OCI-LY1 (cell line): ENCODE results near the gene CASQ2.

Source experiments
- H2AFZ ChIP-seq: fragments of 200-600 bp; sonication (generic), shearing (Covaris generic); 2 replicates; pipeline ENCODE4 v1.6.0; 2014; ENCODE audit warnings: antibody characterized with exemption, mild to moderate bottlenecking, low read length
- H3F3A ChIP-seq: fragments of 200-600 bp; sonication (generic), shearing (Covaris generic); 2 replicates; pipeline ENCODE4 v1.6.0; 2014; ENCODE audit warnings: mild to moderate bottlenecking, antibody characterized with exemption, low read length, moderate library complexity; ENCODE audit not compliant: insufficient read depth
- H3K27ac ChIP-seq: fragments of 200-600 bp; sonication (generic); 2 replicates; pipeline ENCODE4 v1.5.1; 2014; ENCODE audit warnings: low read length, mixed run types, mild to moderate bottlenecking, low read depth; ENCODE audit not compliant: poor library complexity, severe bottlenecking
- H3K27me3 ChIP-seq: fragments of 200-600 bp; sonication (generic); 2 replicates; pipeline ENCODE4 v1.6.0; 2014; ENCODE audit warnings: antibody characterized with exemption, mild to moderate bottlenecking, low read length, moderate library complexity; ENCODE audit not compliant: insufficient read depth
- H3K36me3 ChIP-seq: fragments of 200-600 bp; sonication (generic); 2 replicates; pipeline ENCODE4 v1.6.1; 2014; ENCODE audit warnings: mild to moderate bottlenecking, antibody characterized with exemption, low read length, moderate library complexity, mixed read lengths; ENCODE audit not compliant: insufficient read depth
- H3K4me1 ChIP-seq: fragments of 200-600 bp; sonication (generic); 2 replicates; pipeline ENCODE4 v1.5.1; 2014; ENCODE audit warnings: mild to moderate bottlenecking, low read length, moderate library complexity; ENCODE audit not compliant: insufficient read depth, severe bottlenecking
- H3K4me2 ChIP-seq: fragments of 200-600 bp; sonication (generic), shearing (Covaris generic); 2 replicates; pipeline ENCODE4 v1.6.1; 2014; ENCODE audit warnings: low read length
- H3K4me3 ChIP-seq: fragments of 200-600 bp; sonication (generic); 2 replicates; pipeline ENCODE4 v1.5.1; 2014; ENCODE audit warnings: low read length, low read depth, mild to moderate bottlenecking, mixed read lengths; ENCODE audit not compliant: poor library complexity, severe bottlenecking
- H3K79me2 ChIP-seq: fragments of 200-600 bp; shearing (Covaris generic); 2 replicates; pipeline ENCODE4 v1.6.1; 2016; ENCODE audit warnings: mixed run types, low read length, mixed read lengths; ENCODE audit not compliant: insufficient read depth
- H3K9ac ChIP-seq: fragments of 200-600 bp; sonication (generic), shearing (Covaris generic); 2 replicates; pipeline ENCODE4 v1.6.1; 2014; ENCODE audit warnings: mild to moderate bottlenecking, low read length, mixed read lengths
- H3K9me2 ChIP-seq: fragments of 200-600 bp; sonication (generic), shearing (Covaris generic); 2 replicates; pipeline ENCODE4 v1.6.1; 2014; ENCODE audit warnings: low read depth, mild to moderate bottlenecking, low read length, mixed read lengths
- H3K9me3 ChIP-seq: fragments of 200-600 bp; shearing (Covaris generic); 2 replicates; pipeline ENCODE4 v1.6.1; 2014; ENCODE audit warnings: low read length, mixed read lengths
- H4K20me1 ChIP-seq: fragments of 200-600 bp; sonication (generic), shearing (Covaris generic); 2 replicates; pipeline ENCODE4 v1.6.0; 2016; ENCODE audit warnings: mild to moderate bottlenecking, low read length; ENCODE audit not compliant: insufficient read depth
- CTCF ChIP-seq: fragments of 200-600 bp; sonication (generic), shearing (Covaris generic); IDR thresholded peaks from 2 replicates; pipeline ENCODE4 v1.5.1; 2017; ENCODE audit warnings: mild to moderate bottlenecking, antibody characterized with exemption, low read length, moderate library complexity, mixed read lengths
- EZH2 ChIP-seq: fragments of 200-600 bp; sonication (generic), shearing (Covaris generic); IDR thresholded peaks from 2 replicates; pipeline ENCODE4 v1.8.0; 2017; ENCODE audit warnings: borderline replicate concordance, mixed run types, mild to moderate bottlenecking, antibody characterized with exemption, low read length, moderate library complexity, mixed read lengths

CASQ2 gene

GRCh38 chr1:115726161-115726560 is 42.4 kb downstream of the CASQ2 start:
- TF ChIP-seq EZH2, result no peak
- no peak for TF ChIP-seq CTCF
- H3K4me2 ChIP-seq, result no peak overlapping the region
- no peaks in the 10 kb centered on the region for H3K9me3 ChIP-seq
- no peaks in the 10 kb centered on the region for H3K4me1 ChIP-seq
- H3K27ac ChIP-seq, result no peak overlapping the region
- H3K9me2 ChIP-seq, result no peaks in the 10 kb centered on the region
- no peaks in the 10 kb centered on the region for H4K20me1 ChIP-seq
- no peaks in the 10 kb centered on the region for H3K27me3 ChIP-seq
- H3K79me2 ChIP-seq, result no peaks in the 10 kb centered on the region
- no peaks in the 10 kb centered on the region for H3K36me3 ChIP-seq
- H3K9ac ChIP-seq, result no peak overlapping the region
- no peak overlapping the region for H3K4me3 ChIP-seq
- H2AFZ ChIP-seq, result no peak overlapping the region
- H3F3A ChIP-seq, result no peaks in the 10 kb centered on the region

GRCh38 chr1:115725600-115725999 is 42.9 kb downstream of the CASQ2 start:
- H2AFZ ChIP-seq, result no peak overlapping the region
- H3K79me2 ChIP-seq, result no peaks in the 10 kb centered on the region
- H3K36me3 ChIP-seq, result no peaks in the 10 kb centered on the region
- H3K27ac ChIP-seq, result no peak overlapping the region
- no peaks in the 10 kb centered on the region for H3K4me1 ChIP-seq
- H4K20me1 ChIP-seq, result no peaks in the 10 kb centered on the region
- H3K9me2 ChIP-seq, result no peaks in the 10 kb centered on the region
- H3F3A ChIP-seq, result no peaks in the 10 kb centered on the region
- H3K27me3 ChIP-seq, result no peaks in the 10 kb centered on the region
- no peak for TF ChIP-seq CTCF
- H3K9me3 ChIP-seq, result no peaks in the 10 kb centered on the region
- H3K4me3 ChIP-seq, result no peak overlapping the region
- H3K9ac ChIP-seq, result no peak overlapping the region
- H3K4me2 ChIP-seq, result no peak overlapping the region

- Histone ChIP-seq H4K20me1 (no peaks in the 10 kb centered on the region), H3K4me3 (no peak overlapping the region), H3K79me2 (no peaks in the 10 kb centered on the region), H3K4me1 (no peaks in the 10 kb centered on the region), H3K9me2 (no peaks in the 10 kb centered on the region), H3F3A (no peaks in the 10 kb centered on the region), H3K27me3 (no peaks in the 10 kb centered on the region), H3K9me3 (no peaks in the 10 kb centered on the region), H3K4me2 (no peak overlapping the region), H3K27ac (no peak overlapping the region), H3K36me3 (no peaks in the 10 kb centered on the region), H2AFZ (no peak overlapping the region), H3K9ac (no peak overlapping the region)
- no peak for TF ChIP-seq CTCF
- TF ChIP-seq EZH2, result no peak
These were observed 44.8 kb downstream of the CASQ2 start for GRCh38 chr1:115723756-115724155.
